ENCODE results near the gene NOXA1.

DNA sequence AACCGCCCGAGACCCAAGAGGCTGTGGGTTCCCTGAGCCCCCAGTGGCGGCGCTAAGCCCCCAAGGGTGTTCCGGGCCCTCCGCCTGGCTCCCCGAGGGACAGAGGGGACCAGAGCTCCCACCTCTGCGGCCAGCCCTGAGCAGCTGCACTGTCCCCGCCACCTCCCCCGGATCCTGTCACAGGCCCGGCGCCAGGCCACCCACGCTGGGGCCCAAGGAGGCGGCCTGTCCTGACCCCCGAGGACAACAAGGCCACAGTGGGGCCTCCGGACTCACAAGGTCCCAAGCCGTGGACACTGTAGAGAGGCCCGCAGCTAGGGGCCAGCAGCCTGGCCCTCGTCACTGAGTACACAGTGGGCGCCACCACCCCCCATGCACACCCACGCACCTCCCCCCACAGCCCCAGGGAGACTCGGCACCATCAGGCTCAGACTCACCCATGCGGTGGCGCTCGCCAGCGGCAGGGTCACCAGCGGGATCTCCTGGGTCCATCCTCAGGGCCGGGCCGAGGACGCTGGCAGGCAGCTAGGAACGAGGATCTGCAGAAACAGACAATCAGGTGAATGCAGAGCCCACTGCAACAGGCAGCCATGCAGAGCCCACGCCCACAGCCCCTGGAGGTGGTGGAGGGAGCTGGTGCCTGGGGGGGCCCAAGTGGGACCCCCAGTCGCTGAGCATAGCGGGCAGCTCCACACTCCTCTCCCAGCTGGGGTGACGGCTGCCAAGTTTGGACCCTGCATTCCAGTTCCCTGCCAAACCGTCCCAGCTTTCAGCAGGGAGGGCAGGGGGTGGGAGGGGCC is 28.1 kb upstream of the NOXA1 start:
- TF ChIP-seq CTCF (IDR thresholded peaks at IDR 0.05) (no peak), POLR2A (IDR thresholded peaks at IDR 0.05) (no peak)

Measured in testis (tissue), 2 donors.